SK-N-SH treated with all-trans-retinoic acid at 6 μM for 48 hours (cell line): ENCODE measurements around the gene ESYT3.
"Not testable (repeated sequence)": the region's sequence is repeated elsewhere in the genome, so short reads cannot be mapped to it uniquely, and the experiment has no call there.

Experiments used
- ATAC-seq: fragments of 200-7000 bp; cut with Tn5 transposase; 3 replicates; pipeline ENCODE4 v1.9.1; 2020; ENCODE audit warnings: mild to moderate bottlenecking, moderate library complexity
- ARNTL ChIP-seq: fragments of 450-650 bp; formaldehyde crosslinking; IDR thresholded peaks from 2 replicates; pipeline ENCODE4 v1.5.0; 2020; ENCODE audit warnings: low read depth, mild to moderate bottlenecking, moderate library complexity, borderline replicate concordance
- BACH2 ChIP-seq: fragments of 250-450 bp; sonication (Bioruptor Pico); IDR thresholded peaks from 2 replicates; pipeline ENCODE4 v1.9.0; 2021; ENCODE audit warnings: mild to moderate bottlenecking, borderline replicate concordance
- CSDC2 ChIP-seq: fragments of 250-450 bp; sonication (Bioruptor Pico); IDR thresholded peaks from 2 replicates; pipeline ENCODE4 v1.5.0; 2020; ENCODE audit warnings: mild to moderate bottlenecking, moderate library complexity
- CSRNP3 ChIP-seq: fragments of 250-450 bp; sonication (Bioruptor Pico); IDR thresholded peaks from 2 replicates; pipeline ENCODE4 v1.5.1; 2021; ENCODE audit warnings: mild to moderate bottlenecking, moderate library complexity
- ESRRG ChIP-seq: fragments of 250-450 bp; sonication (Bioruptor Pico); IDR thresholded peaks from 2 replicates; pipeline ENCODE4 v1.6.1; 2021; ENCODE audit warnings: mild to moderate bottlenecking
- GLIS3 ChIP-seq: fragments of 250-450 bp; sonication (Bioruptor Pico); IDR thresholded peaks from 2 replicates; pipeline ENCODE4 v1.5.0; 2020; ENCODE audit warnings: mild to moderate bottlenecking, moderate library complexity
- ISL1 ChIP-seq: fragments of 250-450 bp; sonication (Bioruptor Pico); IDR thresholded peaks from 2 replicates; pipeline ENCODE4 v2.1.2; 2022; ENCODE audit warnings: mild to moderate bottlenecking, moderate library complexity
- OSR1 ChIP-seq: fragments of 250-450 bp; sonication (Bioruptor Pico); IDR thresholded peaks from 2 replicates; pipeline ENCODE4 v1.8.0; 2022; ENCODE audit warnings: moderate library complexity, mild to moderate bottlenecking, inconsistent platforms
- PATZ1 ChIP-seq: fragments of 250-450 bp; sonication (Bioruptor Pico); IDR thresholded peaks from 2 replicates; pipeline ENCODE4 v1.8.0; 2020; ENCODE audit warnings: mild to moderate bottlenecking, moderate library complexity, borderline replicate concordance
- POU6F1 ChIP-seq: fragments of 250-450 bp; sonication (Bioruptor Pico); IDR thresholded peaks from 2 replicates; pipeline ENCODE4 v1.8.0; 2021; ENCODE audit warnings: low read depth, mild to moderate bottlenecking, moderate library complexity, borderline replicate concordance
- PPARA ChIP-seq: fragments of 250-450 bp; sonication (Bioruptor Pico); IDR thresholded peaks from 2 replicates; pipeline ENCODE4 v1.5.0; 2020; ENCODE audit warnings: mild to moderate bottlenecking, borderline replicate concordance
- RARB ChIP-seq: fragments of 250-450 bp; sonication (Bioruptor Pico); IDR thresholded peaks from 2 replicates; pipeline ENCODE4 v1.8.0; 2021; ENCODE audit warnings: mild to moderate bottlenecking, moderate library complexity
- SNAI2 ChIP-seq: fragments of 250-450 bp; sonication (Bioruptor Pico); IDR thresholded peaks from 2 replicates; pipeline ENCODE4 v1.5.0; 2020; ENCODE audit warnings: mild to moderate bottlenecking, moderate library complexity
- TCF4 ChIP-seq: fragments of 250-450 bp; sonication (Bioruptor Pico); IDR thresholded peaks from 2 replicates; pipeline ENCODE4 v1.8.0; 2021; ENCODE audit warnings: mild to moderate bottlenecking, moderate library complexity, borderline replicate concordance
- TOX ChIP-seq: fragments of 250-450 bp; sonication (Bioruptor Pico); IDR thresholded peaks from 2 replicates; pipeline ENCODE4 v1.8.0; 2021; ENCODE audit warnings: mild to moderate bottlenecking, moderate library complexity, borderline replicate concordance
- TSHZ2 ChIP-seq: fragments of 250-450 bp; sonication (Bioruptor Pico); IDR thresholded peaks from 2 replicates; pipeline ENCODE4 v1.5.0; 2020; ENCODE audit warnings: mild to moderate bottlenecking, moderate library complexity
- ZC3H10 ChIP-seq: fragments of 250-450 bp; sonication (Bioruptor Pico); IDR thresholded peaks from 2 replicates; pipeline ENCODE4 v1.5.1; 2021; ENCODE audit warnings: mild to moderate bottlenecking, moderate library complexity
- ZFP3 ChIP-seq: fragments of 250-450 bp; sonication (Bioruptor Pico); IDR thresholded peaks from 2 replicates; pipeline ENCODE4 v1.5.0; 2020; ENCODE audit warnings: mild to moderate bottlenecking, moderate library complexity
- ZNF565 ChIP-seq: fragments of 450-650 bp; formaldehyde crosslinking; conservative IDR thresholded peaks from 2 replicates; pipeline ENCODE4 v1.5.0; 2020; ENCODE audit warnings: low read depth, mild to moderate bottlenecking, moderate library complexity
- ZNF70 ChIP-seq: fragments of 450-650 bp; formaldehyde crosslinking; IDR thresholded peaks from 2 replicates; pipeline ENCODE4 v1.5.0; 2020; ENCODE audit warnings: mild to moderate bottlenecking, moderate library complexity
- ZNF8 ChIP-seq: fragments of 450-650 bp; formaldehyde crosslinking; IDR thresholded peaks from 2 replicates; pipeline ENCODE4 v1.5.0; 2020; ENCODE audit warnings: mild to moderate bottlenecking, moderate library complexity

The ESYT3 gene

GRCh38 chr3:138451595-138452162 lies 17.3 kb downstream of the ESYT3 start (continued):
- TF ChIP-seq PATZ1 (CRISPR knock-in tag) (no peak), GLIS3 (CRISPR knock-in tag) (no peak), RARB (CRISPR knock-in tag) (no peak)

- ATAC-seq, result no peak
Observed at GRCh38 chr3:138452436-138452835, 18.0 kb downstream of the ESYT3 start.

GRCh38 chr3:138453940-138454339 lies 19.5 kb downstream of the ESYT3 start:
- ATAC-seq, result not testable (repeated sequence)

More at GRCh38 chr3:138452436-138452835, 18.0 kb downstream of the ESYT3 start:
- TF ChIP-seq ZNF8 (CRISPR knock-in tag) (no peak), ARNTL (CRISPR knock-in tag) (no peak), TCF4 (CRISPR knock-in tag) (no peak), TOX (no peak), ZC3H10 (CRISPR knock-in tag) (no peak), ZFP3 (CRISPR knock-in tag) (no peak), OSR1 (CRISPR knock-in tag) (no peak), ESRRG (no peak), SNAI2 (CRISPR knock-in tag) (no peak), PPARA (no peak), ZNF70 (CRISPR knock-in tag) (no peak), ISL1 (CRISPR knock-in tag) (no peak), CSDC2 (CRISPR knock-in tag) (no peak), PATZ1 (CRISPR knock-in tag) (no peak), TSHZ2 (no peak), BACH2 (CRISPR knock-in tag) (no peak), GLIS3 (CRISPR knock-in tag) (no peak), CSRNP3 (no peak), ZNF565 (CRISPR knock-in tag) (no peak)

- TF ChIP-seq GLIS3 (CRISPR knock-in tag) (no peak), POU6F1 (CRISPR knock-in tag) (no peak), CSDC2 (CRISPR knock-in tag) (no peak), ZNF8 (CRISPR knock-in tag) (no peak), ESRRG (no peak), PPARA (no peak), ZFP3 (CRISPR knock-in tag) (no peak), CSRNP3 (no peak), TOX (no peak)
- ATAC-seq, result no peak
Observed at GRCh38 chr3:138455801-138456716, 21.6 kb downstream of the ESYT3 start.
